Trophoblast cell (in vitro differentiated cells and primary cell): ENCODE results near the gene BCAT1.
"Not testable (repeated sequence)": the region's sequence is repeated elsewhere in the genome, so short reads cannot be mapped to it uniquely, and the experiment has no call there.

Experiments used
- DNase-seq, 2 donors: peaks; one replicate each; pipeline ENCODE4 v3.0.0-alpha.2; 2016
- H2AFZ ChIP-seq: 2 replicates; pipeline ENCODE4 v1.6.1; 2013; ENCODE audit warnings: low read length, moderate library complexity, mild to moderate bottlenecking; ENCODE audit not compliant: insufficient read depth, poor library complexity
- H2AK5ac ChIP-seq: 2 replicates; pipeline ENCODE4 v1.6.1; 2013; ENCODE audit warnings: mild to moderate bottlenecking, low read length
- H2BK120ac ChIP-seq: 2 replicates; pipeline ENCODE4 v1.6.1; 2013; ENCODE audit warnings: low read length, mild to moderate bottlenecking, moderate library complexity; ENCODE audit not compliant: insufficient read depth, poor library complexity
- H2BK12ac ChIP-seq: 2 replicates; pipeline ENCODE4 v1.6.1; 2013; ENCODE audit warnings: mild to moderate bottlenecking, low read length, moderate library complexity
- H2BK5ac ChIP-seq: 2 replicates; pipeline ENCODE4 v1.6.1; 2013; ENCODE audit warnings: low read length, low read depth, moderate library complexity, mild to moderate bottlenecking; ENCODE audit not compliant: poor library complexity
- H3K14ac ChIP-seq: 2 replicates; pipeline ENCODE4 v1.6.1; 2013; ENCODE audit warnings: mild to moderate bottlenecking, low read length
- H3K18ac ChIP-seq: 2 replicates; pipeline ENCODE4 v1.6.1; 2013; ENCODE audit warnings: mild to moderate bottlenecking, low read length
- H3K23ac ChIP-seq: 2 replicates; pipeline ENCODE4 v1.6.1; 2013; ENCODE audit warnings: low read length
- H3K27ac ChIP-seq: 2 replicates; pipeline ENCODE4 v1.5.1; 2013; ENCODE audit warnings: low read depth, mild to moderate bottlenecking, inconsistent platforms, low read length, moderate library complexity
- H3K27me3 ChIP-seq: 2 replicates; pipeline ENCODE4 v1.6.1; 2013; ENCODE audit warnings: inconsistent platforms, mild to moderate bottlenecking, low read length, moderate library complexity; ENCODE audit not compliant: insufficient read depth
- H3K36me3 ChIP-seq, 2 experiments: 1 replicate in 1 of 2; 2 replicates in 1 of 2; pipeline ENCODE4 v1.6.1; 2013; ENCODE audit warnings: low read length in 2 of 2, mild to moderate bottlenecking in 2 of 2, moderate library complexity in 1 of 2; ENCODE audit not compliant: insufficient read depth in 2 of 2, control insufficient read depth in 1 of 2
- H3K4ac ChIP-seq: 2 replicates; pipeline ENCODE4 v1.6.1; 2013; ENCODE audit warnings: low read depth, mild to moderate bottlenecking, low read length, moderate library complexity
- H3K4me1 ChIP-seq, 2 experiments: 1 replicate in 1 of 2; 2 replicates in 1 of 2; pipeline ENCODE4 v1.6.1; 2013; ENCODE audit warnings: low read length in 2 of 2, mild to moderate bottlenecking in 2 of 2, moderate library complexity in 1 of 2; ENCODE audit not compliant: insufficient read depth in 2 of 2, control insufficient read depth in 1 of 2
- H3K4me2 ChIP-seq: 2 replicates; pipeline ENCODE4 v1.6.1; 2013; ENCODE audit warnings: inconsistent platforms, mild to moderate bottlenecking, low read length, moderate library complexity
- H3K4me3 ChIP-seq: 2 replicates; pipeline ENCODE4 v1.5.1; 2013; ENCODE audit warnings: mild to moderate bottlenecking, low read depth, low read length, inconsistent platforms
- H3K79me1 ChIP-seq: one replicate; pipeline ENCODE4 v1.6.1; 2013; ENCODE audit warnings: low read length
- H3K79me2 ChIP-seq: 2 replicates; pipeline ENCODE4 v1.6.1; 2013; ENCODE audit warnings: low read length, mild to moderate bottlenecking; ENCODE audit not compliant: control insufficient read depth, insufficient read depth, poor library complexity
- H3K9ac ChIP-seq: 2 replicates; pipeline ENCODE4 v1.6.1; 2013; ENCODE audit warnings: mild to moderate bottlenecking, low read length
- H3K9me3 ChIP-seq: 2 replicates; pipeline ENCODE4 v1.6.1; 2013; ENCODE audit warnings: low read depth, mild to moderate bottlenecking, control low read depth, inconsistent platforms, low read length; ENCODE audit not compliant: insufficient read depth
- H4K12ac ChIP-seq: 2 replicates; pipeline ENCODE4 v1.6.1; 2013; ENCODE audit warnings: low read depth, mild to moderate bottlenecking, low read length, moderate library complexity
- H4K8ac ChIP-seq: 2 replicates; pipeline ENCODE4 v1.6.1; 2013; ENCODE audit warnings: low read depth, mild to moderate bottlenecking, low read length, moderate library complexity
- H4K91ac ChIP-seq: one replicate; pipeline ENCODE4 v1.6.1; 2013; ENCODE audit warnings: low read depth, mild to moderate bottlenecking, low read length, moderate library complexity
- WGBS: extraction: QIAGEN DNeasy Blood & Tissue Kit; methylation state at CpG from one replicate; pipeline ENCODE4 v1.1.7; 2013; ENCODE audit warnings: missing lambda C conversion rate; ENCODE audit not compliant: insufficient read length, insufficient coverage; ENCODE audit errors: extremely low coverage; 5-methylcytosine and 5-hydroxymethylcytosine counted together

The BCAT1 gene

DNA sequence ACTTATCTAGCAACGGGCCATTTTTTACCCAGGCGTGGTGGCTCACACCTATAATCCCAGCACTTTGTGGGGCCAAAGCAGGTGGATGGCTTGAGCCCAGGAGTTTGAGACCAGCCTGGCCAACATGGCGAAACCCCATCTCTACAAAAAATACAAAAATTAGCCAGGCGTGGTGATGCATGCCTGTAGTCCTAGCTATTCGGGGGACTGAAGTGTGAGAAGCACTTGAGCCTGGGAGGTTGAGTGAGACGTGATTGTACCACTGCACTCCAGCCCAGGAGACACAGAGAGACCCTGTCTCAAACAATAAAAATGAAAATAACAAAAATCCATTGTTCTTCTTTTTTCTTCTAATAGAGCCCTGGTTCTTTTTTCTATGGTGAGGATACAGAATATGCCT lies 7.5 kb upstream of the BCAT1 start:
- peak overlapping the region; percentile 20 for H2BK120ac ChIP-seq
- not testable (repeated sequence) for H3K9me3 ChIP-seq, H3K27me3 ChIP-seq, H2AK5ac ChIP-seq, H3K23ac ChIP-seq, H3K18ac ChIP-seq, H3K79me1 ChIP-seq, H2BK5ac ChIP-seq, H2BK12ac ChIP-seq, H3K27ac ChIP-seq, H4K12ac ChIP-seq, DNase-seq, H4K91ac ChIP-seq, H3K79me2 ChIP-seq, H3K4ac ChIP-seq, H3K36me3 ChIP-seq, H3K14ac ChIP-seq, H3K4me1 ChIP-seq, H3K9ac ChIP-seq, H2AFZ ChIP-seq, H3K4me2 ChIP-seq, H4K8ac ChIP-seq, H3K4me3 ChIP-seq
- WGBS: no CpG with 5 or more reads among the region's 6 CpGs

DNA sequence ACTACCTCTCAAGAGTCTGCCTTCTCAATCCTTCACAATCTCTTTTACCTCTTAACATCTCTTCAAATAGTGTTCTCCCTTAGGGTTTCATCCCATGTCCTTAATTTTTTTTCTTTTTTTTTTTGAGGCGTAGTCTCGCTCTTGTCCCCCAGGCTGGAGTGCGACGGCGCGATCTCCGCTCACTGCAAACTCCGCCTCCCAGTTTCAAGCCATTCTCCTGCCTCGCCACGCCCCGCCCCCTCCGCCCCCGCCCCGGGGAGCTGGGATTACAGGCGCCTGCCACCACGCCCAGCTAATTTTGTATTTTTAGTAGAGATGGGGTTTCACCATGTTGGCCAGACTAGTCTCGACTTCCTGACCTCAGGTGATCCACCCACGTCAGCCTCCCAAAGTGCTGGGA lies 7.0 kb upstream of the BCAT1 start:
- H3K4me2 ChIP-seq: no peak overlapping the region
- no peak overlapping the region for H3K4ac ChIP-seq
- H4K91ac ChIP-seq: no peak overlapping the region
- H3K23ac ChIP-seq: no peak overlapping the region
- H3K36me3 ChIP-seq: no peaks in the 10 kb centered on the region
- no CpG with 5 or more reads among the region's 18 CpGs for WGBS
- peaks cover 7% of the 10 kb centered on the region in 2 experiments for H3K4me1 ChIP-seq
- peaks cover 7% of the 10 kb centered on the region for H3K79me1 ChIP-seq
- H2AK5ac ChIP-seq: no peak overlapping the region
- no peak overlapping the region for H2BK12ac ChIP-seq
- H3K18ac ChIP-seq: no peak overlapping the region
- H3K4me3 ChIP-seq: no peak overlapping the region
- H3K9ac ChIP-seq: no peak overlapping the region
- H3K9me3 ChIP-seq: no peaks in the 10 kb centered on the region
- H3K79me2 ChIP-seq: no peaks in the 10 kb centered on the region
- H2AFZ ChIP-seq: no peak overlapping the region
- no peak overlapping the region for H3K14ac ChIP-seq
- H2BK120ac ChIP-seq: no peak overlapping the region
- no peak overlapping the region for H4K8ac ChIP-seq
- DNase-seq: peak in 1 of 2 donors; percentile 26
- H3K27me3 ChIP-seq: no peaks in the 10 kb centered on the region
- H4K12ac ChIP-seq: no peak overlapping the region
- H2BK5ac ChIP-seq: no peak overlapping the region
- H3K27ac ChIP-seq: no peak overlapping the region

DNA sequence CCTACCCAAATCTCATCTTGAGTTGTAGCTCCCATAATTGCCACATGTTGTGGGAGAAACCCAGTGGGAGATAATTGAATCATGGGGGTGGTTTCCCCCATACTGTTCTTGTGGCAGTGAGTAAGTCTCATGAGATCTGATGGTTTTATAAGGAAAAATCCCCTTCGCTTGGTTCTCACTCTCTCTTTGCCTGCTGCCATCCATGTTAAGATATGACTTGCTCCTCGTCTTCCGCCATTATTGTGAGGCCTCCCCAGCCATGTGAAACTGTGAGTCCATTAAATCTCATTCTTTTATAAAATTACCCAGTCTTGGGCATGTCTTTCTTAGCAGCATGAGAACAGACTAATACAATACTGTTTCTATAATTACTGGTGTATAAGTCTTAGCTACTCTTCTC lies 6.5 kb upstream of the BCAT1 start:
- Histone ChIP-seq H3K4me1 (peaks cover 7% of the 10 kb centered on the region in 2 experiments), H4K12ac (no peak overlapping the region), H2AK5ac (no peak overlapping the region), H2BK120ac (no peak overlapping the region), H3K27ac (no peak overlapping the region), H3K79me2 (no peaks in the 10 kb centered on the region), H3K36me3 (no peaks in the 10 kb centered on the region), H3K23ac (no peak overlapping the region), H3K4me3 (no peak overlapping the region), H3K27me3 (no peaks in the 10 kb centered on the region), H3K18ac (no peak overlapping the region), H3K9ac (no peak overlapping the region), H3K14ac (no peak overlapping the region), H3K4ac (no peak overlapping the region), H2AFZ (no peak overlapping the region), H3K9me3 (no peaks in the 10 kb centered on the region), H4K8ac (no peak overlapping the region), H4K91ac (no peak overlapping the region), H3K79me1 (peaks cover 5% of the 10 kb centered on the region), H2BK12ac (no peak overlapping the region), H3K4me2 (no peak overlapping the region), H2BK5ac (no peak overlapping the region)
- no CpG with 5 or more reads among the region's 3 CpGs for whole genome bisulfite sequencing
- DNase-seq: no peak

DNA sequence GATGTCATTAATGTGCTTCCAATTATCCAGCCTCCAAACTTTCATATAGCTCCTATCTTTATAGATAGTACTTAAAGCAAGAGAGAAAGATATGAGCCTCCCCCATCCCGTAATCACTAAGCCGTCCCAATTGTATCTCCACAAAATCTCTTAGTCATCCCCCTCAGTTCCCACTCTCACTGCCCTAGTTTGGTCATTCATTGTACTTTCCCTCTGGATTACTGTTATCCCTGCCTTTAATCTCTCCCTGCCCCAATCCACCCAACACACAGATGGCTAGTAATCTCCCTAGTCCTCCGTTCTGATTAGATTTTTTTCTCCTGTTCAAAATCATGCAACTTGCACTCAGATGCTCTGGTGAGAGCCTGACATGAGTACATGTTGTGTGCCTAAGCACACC lies 5.4 kb upstream of the BCAT1 start:
- Histone ChIP-seq H2AK5ac (no peak overlapping the region), H4K91ac (no peak overlapping the region), H4K12ac (no peak overlapping the region), H3K14ac (no peak overlapping the region), H3K9me3 (no peaks in the 10 kb centered on the region), H2BK12ac (no peak overlapping the region), H3K4me2 (no peak overlapping the region), H3K4ac (no peak overlapping the region), H3K4me1 (peaks cover 7 to 8% of the 10 kb centered on the region in 2 experiments), H3K23ac (no peak overlapping the region), H3K9ac (no peak overlapping the region), H3K36me3 (no peaks in the 10 kb centered on the region), H2BK5ac (no peak overlapping the region), H3K18ac (no peak overlapping the region), H3K27me3 (no peaks in the 10 kb centered on the region), H2BK120ac (no peak overlapping the region), H3K79me1 (peaks cover 9% of the 10 kb centered on the region), H3K27ac (no peak overlapping the region), H3K79me2 (no peaks in the 10 kb centered on the region), H4K8ac (no peak overlapping the region), H3K4me3 (no peak overlapping the region), H2AFZ (no peak overlapping the region)
- no peak for DNase-seq
- no CpG with 5 or more reads among the region's 3 CpGs for WGBS
